Transverse colon (tissue), 4 donors: ENCODE results near the gene ENDOV. TPM values are rescaled to one million over a fixed set of nuclear protein-coding genes. Genes with fewer than 3 reads are reported as not detected.

Experiments used
- DNase-seq: peaks from one replicate; pipeline ENCODE4 v3.0.0-alpha.2; 2019
- H3K27ac ChIP-seq, 4 donors: fragments of 200-600 bp; sonication (generic); 2 replicates each; pipeline ENCODE4 v1.5.1; 2016 to 2018; ENCODE audit warnings: inconsistent platforms in 4 of 4
- H3K27me3 ChIP-seq: fragments of 200-600 bp; sonication (generic); 2 replicates; pipeline ENCODE4 v1.5.1; 2017; ENCODE audit warnings: inconsistent platforms
- H3K36me3 ChIP-seq, 4 donors: fragments of 200-600 bp; sonication (generic); 2 replicates each; pipeline ENCODE4 v1.5.1; 2017 to 2019; ENCODE audit warnings: inconsistent platforms in 4 of 4
- H3K4me1 ChIP-seq, 4 donors: fragments of 200-600 bp; sonication (generic); 2 replicates each; pipeline ENCODE4 v1.5.1; 2017 to 2020; ENCODE audit warnings: inconsistent platforms in 4 of 4
- H3K4me3 ChIP-seq, 4 donors: fragments of 200-600 bp; sonication (generic); 1 replicate in 1 of 4; 2 replicates in 3 of 4; pipeline versions ENCODE4 v1.5.1 to v1.6.1; 2017 to 2019; ENCODE audit warnings: inconsistent platforms in 4 of 4
- H3K9me3 ChIP-seq, 2 donors: fragments of 200-600 bp; sonication (generic); 2 replicates each; pipeline ENCODE4 v1.5.1; 2017 to 2019; ENCODE audit warnings: inconsistent platforms in 2 of 2
- EP300 ChIP-seq: sonication (generic); formaldehyde crosslinking; IDR thresholded peaks from one replicate; pipeline ENCODE4 v1.6.1; 2017; ENCODE audit warnings: antibody characterized with exemption, low read depth
- POLR2A ChIP-seq: fragments of 450-650 bp; IDR thresholded peaks from one replicate; pipeline ENCODE4 v1.6.1; 2016; ENCODE audit warnings: antibody characterized with exemption, mild to moderate bottlenecking, moderate library complexity
- POLR2AphosphoS5 ChIP-seq, 3 donors: sonication (generic); formaldehyde crosslinking; IDR thresholded peaks; one replicate each; pipeline ENCODE4 v1.6.1; 2016; ENCODE audit warnings: antibody characterized with exemption in 3 of 3
- WGBS, 2 donors: methylation state at CpG; one replicate each; pipeline ENCODE4 v1.1.5; 2018; ENCODE audit warnings: low coverage in 1 of 2; 5-methylcytosine and 5-hydroxymethylcytosine counted together
- in situ Hi-C, 4 donors: fragments of 200-750 bp; cut with MboI; loops; one replicate each; pipeline versions ENCODE4 v1.15.0 to v1.15.1; 2017; ENCODE audit warnings: low sequenced_read_pairs in 3 of 4, low pct_ligation_motif_present in 1 of 4, low pct_unique_long_range_greater_than_20kb in 1 of 4
- intact Hi-C: fragments of 100-400 bp; cut with DNase I; formaldehyde crosslinking; loops from one replicate; pipeline ENCODE4 v1.15.1; 2023; ENCODE audit warnings: low total_unique reads
- small RNA-seq, 4 donors: library from RNA; depleted of rRNA; stranded (forward); fragments of <200 nt; gene quantifications; one replicate each; pipeline ENCODE3, GENCODE V24; 2016
- total RNA-seq, 4 donors: library from RNA; depleted of rRNA; stranded (reverse); fragments of >200 nt; gene quantifications; one replicate each; pipeline ENCODE4 v1.1.0, GENCODE V29; 2016
- TF ChIP-seq, protein P1 (sequence below), 5 experiments: fragments of 200-600 bp in 3 of 5; fragments of 450-650 bp in 2 of 5; sonication (generic) in 3 of 5; IDR thresholded peaks; 1 replicate in 2 of 5; 2 replicates in 3 of 5; pipeline ENCODE4 v1.5.1; 2016 to 2017; ENCODE audit warnings: antibody characterized with exemption in 5 of 5, inconsistent platforms in 3 of 5, mild to moderate bottlenecking in 2 of 5, moderate library complexity in 1 of 5

Gene ENDOV
- total RNA-seq, 4 donors from 2014 or later, result 14.9 to 26.9 (median 19.9) TPM

DNA sequence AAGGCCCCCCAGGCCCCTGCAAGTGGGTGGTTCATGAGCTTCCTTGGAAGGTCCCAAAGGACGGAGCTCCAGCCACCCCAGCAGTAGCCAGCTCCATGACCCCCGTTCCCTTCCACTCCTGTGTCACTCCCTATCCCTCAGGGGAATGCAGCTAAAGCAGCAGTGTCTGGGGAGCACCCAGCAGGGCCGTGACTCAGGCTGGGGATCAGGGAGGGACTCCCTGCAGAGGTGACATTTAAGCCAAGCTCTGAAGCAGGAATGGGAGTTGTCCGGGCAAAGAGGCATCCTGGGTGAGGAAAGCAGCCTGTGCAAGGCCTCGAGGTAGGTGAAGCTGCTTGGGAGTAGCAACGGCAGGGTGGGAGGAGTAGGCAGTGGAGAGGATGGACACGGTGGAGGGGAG, 72.5 kb downstream of the ENDOV start:
- no peaks in the 10 kb centered on the region for H3K36me3 ChIP-seq
- 55% methylated on average over 7 of the region's 7 CpGs; no CpG with 5 or more reads in 1 of the 2 donors for WGBS, 2 donors
- no peak overlapping the region for H3K4me3 ChIP-seq
- DNase-seq, result no peak
- no peak overlapping the region for H3K27ac ChIP-seq
- in situ Hi-C loops (no loop called here), intact Hi-C loops (no loop called here)
- peaks cover 51% of the 10 kb centered on the region for H3K27me3 ChIP-seq
- H3K9me3 ChIP-seq, result no peaks in the 10 kb centered on the region
- no peak for TF ChIP-seq POLR2A
- no peak for TF ChIP-seq POLR2AphosphoS5 (IDR thresholded peaks at IDR 0.05)
- no peak for TF ChIP-seq EP300
- TF ChIP-seq, protein P1, sequence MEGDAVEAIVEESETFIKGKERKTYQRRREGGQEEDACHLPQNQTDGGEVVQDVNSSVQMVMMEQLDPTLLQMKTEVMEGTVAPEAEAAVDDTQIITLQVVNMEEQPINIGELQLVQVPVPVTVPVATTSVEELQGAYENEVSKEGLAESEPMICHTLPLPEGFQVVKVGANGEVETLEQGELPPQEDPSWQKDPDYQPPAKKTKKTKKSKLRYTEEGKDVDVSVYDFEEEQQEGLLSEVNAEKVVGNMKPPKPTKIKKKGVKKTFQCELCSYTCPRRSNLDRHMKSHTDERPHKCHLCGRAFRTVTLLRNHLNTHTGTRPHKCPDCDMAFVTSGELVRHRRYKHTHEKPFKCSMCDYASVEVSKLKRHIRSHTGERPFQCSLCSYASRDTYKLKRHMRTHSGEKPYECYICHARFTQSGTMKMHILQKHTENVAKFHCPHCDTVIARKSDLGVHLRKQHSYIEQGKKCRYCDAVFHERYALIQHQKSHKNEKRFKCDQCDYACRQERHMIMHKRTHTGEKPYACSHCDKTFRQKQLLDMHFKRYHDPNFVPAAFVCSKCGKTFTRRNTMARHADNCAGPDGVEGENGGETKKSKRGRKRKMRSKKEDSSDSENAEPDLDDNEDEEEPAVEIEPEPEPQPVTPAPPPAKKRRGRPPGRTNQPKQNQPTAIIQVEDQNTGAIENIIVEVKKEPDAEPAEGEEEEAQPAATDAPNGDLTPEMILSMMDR (IDR thresholded peaks at IDR 0.05), result no peak
- H3K4me1 ChIP-seq, result no peaks in the 10 kb centered on the region

Small RNAs within 50 kb of the gene (small RNA-seq; reads per million reads assigned to genes)
- gene MIR4730, result 0 reads per million in 4 donors

Other genes with a start within 250 kb of the ENDOV start
- under 1 TPM in 3 of 4 donors, not detected in 1; 0.14 to 0.75 (median 0.48) TPM for gene CARD14, start 245.1 kb upstream of the ENDOV start, total RNA-seq
- gene SGSH, start 194.8 kb upstream of the ENDOV start, total RNA-seq, result 10 to 100 TPM; 26.2 to 66.2 (median 39.9) TPM
- 10 to 100 TPM; 13.2 to 24.7 (median 17.0) TPM for gene SLC26A11, start 194.7 kb upstream of the ENDOV start, total RNA-seq
- 100 to 1,000 TPM; 113 to 174 (median 159) TPM for gene RNF213, start 154.3 kb upstream of the ENDOV start, total RNA-seq
- 10 to 100 TPM in 1 of 4 donors, 1 to 10 TPM in 2, under 1 TPM in 1; 0.40 to 22.8 (median 7.2) TPM for gene NPTX1, start 61.4 kb downstream of the ENDOV start, total RNA-seq
- gene RPTOR, start 129.7 kb downstream of the ENDOV start, total RNA-seq, result 10 to 100 TPM; 28.9 to 79.3 (median 48.0) TPM